Heart left ventricle (tissue), 16 donors: ENCODE data around the gene KCNC4. TPM values are rescaled to one million over a fixed set of nuclear protein-coding genes. Genes with fewer than 3 reads are reported as not detected.

Experiments used
- ATAC-seq, 4 donors: fragments of 200-7000 bp; cut with Tn5 transposase; one replicate each; pipeline ENCODE4 v1.9.1; 2020 to 2022; ENCODE audit warnings: moderate library complexity in 4 of 4, mild to moderate bottlenecking in 3 of 4, moderate number of reproducible peaks in 1 of 4
- DNase-seq, 5 donors: peaks; one replicate each; pipeline ENCODE4 v3.0.0-alpha.2; 2020
- H3K27ac ChIP-seq, 12 donors: fragments of 200-600 bp; sonication (generic) in 4 of 12; one replicate each; pipeline versions ENCODE4 v1.5.0 to v1.8.0; 2016 to 2022; ENCODE audit warnings: mild to moderate bottlenecking in 2 of 12
- H3K27me3 ChIP-seq, 9 donors: fragments of 200-600 bp; sonication (generic) in 2 of 9; one replicate each; pipeline versions ENCODE4 v1.5.1 to v1.8.0; 2016 to 2022; ENCODE audit warnings: mild to moderate bottlenecking in 3 of 9
- H3K36me3 ChIP-seq, 9 donors: fragments of 200-600 bp; sonication (generic) in 2 of 9; one replicate each; pipeline versions ENCODE4 v1.5.0 to v1.8.0; 2018 to 2022; ENCODE audit warnings: mild to moderate bottlenecking in 2 of 9
- H3K4me1 ChIP-seq, 12 donors: fragments of 200-600 bp; sonication (generic) in 4 of 12; one replicate each; pipeline versions ENCODE4 v1.5.0 to v1.8.0; 2016 to 2022; ENCODE audit warnings: mild to moderate bottlenecking in 3 of 12
- H3K4me3 ChIP-seq, 12 donors: fragments of 200-600 bp; sonication (generic) in 4 of 12; one replicate each; pipeline versions ENCODE4 v1.5.0 to v1.8.0; 2017 to 2022; ENCODE audit warnings: mild to moderate bottlenecking in 9 of 12, moderate library complexity in 4 of 12
- H3K9me3 ChIP-seq, 12 donors: fragments of 200-600 bp; sonication (generic) in 4 of 12; one replicate each; pipeline versions ENCODE4 v1.5.0 to v1.8.0; 2016 to 2022; ENCODE audit warnings: mild to moderate bottlenecking in 1 of 12
- CTCF ChIP-seq, 12 donors: fragments of 200-600 bp; sonication (generic) in 4 of 12; IDR thresholded peaks; one replicate each; pipeline versions ENCODE4 v1.5.0 to v1.8.0; 2018 to 2022; ENCODE audit warnings: antibody characterized with exemption in 12 of 12, mild to moderate bottlenecking in 5 of 12
- POLR2A ChIP-seq, 2 donors: fragments of 450-650 bp; IDR thresholded peaks; one replicate each; pipeline ENCODE4 v1.6.1; 2017; ENCODE audit warnings: antibody characterized with exemption in 2 of 2, mild to moderate bottlenecking in 2 of 2, moderate library complexity in 2 of 2
- WGBS, 4 donors: extraction: QIAGEN DNeasy Blood & Tissue Kit in 2 of 4; methylation state at CpG; one replicate each; pipeline versions ENCODE4 v1.1.5 to v1.1.7; 2013 to 2018; 5-methylcytosine and 5-hydroxymethylcytosine counted together
- intact Hi-C, 10 donors: fragments of 100-400 bp; cut with DNase I; formaldehyde crosslinking; loops; one replicate each; pipeline versions ENCODE4 v1.11.1 to v1.14.2; 2022
- polyA plus RNA-seq, 2 donors: library from polyadenylated mRNA; stranded (reverse); fragments of 200-250 nt; gene quantifications; one replicate each; pipeline ENCODE4 v1.2.3, GENCODE V29; 2013
- total RNA-seq, 9 donors: library from RNA; depleted of rRNA in 2 of 9; stranded (reverse); fragments of >200 nt in 2 of 9; fragmentation: NEBNext Ultra II Directional in 3 of 9; extraction: Animal tissue kit (Norgen Biotek cat#: 25700) in 3 of 9; gene quantifications; one replicate each; pipeline versions ENCODE4 v1.1.0 to v1.2.4, GENCODE V29; 2016 to 2023
- donor health status: ischemic (EF 13 %, LVEDD 7.1; RV severe dilation, severe dysfunction).
- donor health status: healthy with polysubstance abuse.
- donor health status: DM: no; HTN: yes; CAD: no.
- donor health status: DM: no; HTN: no; CAD: no.
- donor health status: ischemic (EF 25% LVEDD 6.9; RV normal size, moderate dysfunction).
- donor health status: ischemic (EF 25% LVEDD 5.7; RV mildly dilated, moderate dysfunction).
- donor health status: healthy.
- donor health status: DM: yes; HTN: yes; CAD: no.
- donor health status: ischemic (EF 35%, LVEDD 5.7; RV mildly dilated, moderate dysfunction).
- donor health status: nonischemic (EF 11% LVEDD 7.7; RV severe dilation, severe dysfunction).
- donor health status: DM: yes; HTN: yes; CAD: no.
- donor health status: PGD.
- donor health status: ischemic (EF 29% LVEDD 5.4; RV normal size, mild dysfunction).
- donor health status: nonischemic (EF 23%, LVEDD 6.1; RV moderate dilation, normal function).

KCNC4 gene
- total and polyA plus RNA-seq, 11 donors = 2.4 to 15.2 (median 6.1) TPM

- Histone ChIP-seq H3K36me3 (no peaks in the 10 kb centered on the region), H3K4me1 (peaks cover 0 to 6% (median 0%) of the 10 kb centered on the region in 12 donors), H3K27ac (no peak overlapping the region), H3K9me3 (no peaks in the 10 kb centered on the region), H3K4me3 (no peak overlapping the region), H3K27me3 (no peaks in the 10 kb centered on the region)
- DNase-seq (no peak), ATAC-seq (no peak)
- WGBS, 4 donors = 92 to 100% (median 95%) methylated on average over 1 to 2 of the region's 2 CpGs
- intact Hi-C loops = no loop called here
- no peak for TF ChIP-seq POLR2A (IDR thresholded peaks at IDR 0.05)
- TF ChIP-seq CTCF (IDR thresholded peaks at IDR 0.05) = no peak
Measured at GRCh38 chr1:110198746-110199145, 11.4 kb upstream of the KCNC4 start.

- H3K9me3 ChIP-seq = no peaks in the 10 kb centered on the region
- H3K4me1 ChIP-seq = peaks cover 0 to 6% (median 0%) of the 10 kb centered on the region in 12 donors
- no peaks in the 10 kb centered on the region for H3K36me3 ChIP-seq
- H3K27me3 ChIP-seq = no peaks in the 10 kb centered on the region
- H3K4me3 ChIP-seq = no peak overlapping the region
- H3K27ac ChIP-seq = no peak overlapping the region
- ATAC-seq (no peak), DNase-seq (no peak)
- TF ChIP-seq CTCF (IDR thresholded peaks at IDR 0.05) = no peak
- no peak for TF ChIP-seq POLR2A (IDR thresholded peaks at IDR 0.05)
- 2 to 20% (median 7%) methylated on average over 2 of the region's 2 CpGs for WGBS, 4 donors
- intact Hi-C loops = loop anchor here in 5 of 10 donors (5.0 to 10.0 kb wide), 4 partner anchors 262 to 415 kb away; no protein-coding TSS in a partner anchor
Measured at GRCh38 chr1:110200190-110200589, 9.9 kb upstream of the KCNC4 start.

GRCh38 chr1:110200666-110201065, 9.4 kb upstream of the KCNC4 start:
- intact Hi-C loops = loop anchor here in 5 of 10 donors (5.0 to 10.0 kb wide), 4 partner anchors 262 to 414 kb away; no protein-coding TSS in a partner anchor
- no peak overlapping the region for H3K4me3 ChIP-seq
- H3K27me3 ChIP-seq = no peaks in the 10 kb centered on the region
- ATAC-seq (no peak), DNase-seq (no peak)
- no peak for TF ChIP-seq POLR2A (IDR thresholded peaks at IDR 0.05)
- TF ChIP-seq CTCF (IDR thresholded peaks at IDR 0.05) = no peak
- 67 to 77% (median 69%) methylated on average over 13 to 14 of the region's 14 CpGs for WGBS, 4 donors
- H3K36me3 ChIP-seq = no peaks in the 10 kb centered on the region
- H3K27ac ChIP-seq = no peak overlapping the region
- peaks cover 0 to 6% (median 0%) of the 10 kb centered on the region in 12 donors for H3K4me1 ChIP-seq
- no peaks in the 10 kb centered on the region for H3K9me3 ChIP-seq

- ATAC-seq (no peak), DNase-seq (no peak)
- peaks cover 0 to 6% (median 0%) of the 10 kb centered on the region in 12 donors for H3K4me1 ChIP-seq
- intact Hi-C loops = loop anchor here in 5 of 10 donors (5.0 to 10.0 kb wide), 4 partner anchors 261 to 414 kb away; no protein-coding TSS in a partner anchor
- no peaks in the 10 kb centered on the region for H3K27me3 ChIP-seq
- H3K4me3 ChIP-seq = no peak overlapping the region
- H3K27ac ChIP-seq = no peak overlapping the region
- H3K9me3 ChIP-seq = no peaks in the 10 kb centered on the region
- no peaks in the 10 kb centered on the region for H3K36me3 ChIP-seq
- WGBS, 4 donors = 86 to 90% (median 88%) methylated on average over 6 to 10 of the region's 10 CpGs
- TF ChIP-seq CTCF (IDR thresholded peaks at IDR 0.05) = no peak
- no peak for TF ChIP-seq POLR2A (IDR thresholded peaks at IDR 0.05)
Measured at GRCh38 chr1:110201157-110201825, 8.8 kb upstream of the KCNC4 start.
